Transverse colon (tissue), 4 donors: Measurements from ENCODE around the gene CCDC51. TPM values are rescaled to one million over a fixed set of nuclear protein-coding genes. Genes with fewer than 3 reads are reported as not detected.

Source experiments
- DNase-seq: peaks from one replicate; pipeline ENCODE4 v3.0.0-alpha.2; 2019
- H3K27ac ChIP-seq, 4 donors: fragments of 200-600 bp; sonication (generic); 2 replicates each; pipeline ENCODE4 v1.5.1; 2016 to 2018; ENCODE audit warnings: inconsistent platforms in 4 of 4
- H3K27me3 ChIP-seq: fragments of 200-600 bp; sonication (generic); 2 replicates; pipeline ENCODE4 v1.5.1; 2017; ENCODE audit warnings: inconsistent platforms
- H3K36me3 ChIP-seq, 4 donors: fragments of 200-600 bp; sonication (generic); 2 replicates each; pipeline ENCODE4 v1.5.1; 2017 to 2019; ENCODE audit warnings: inconsistent platforms in 4 of 4
- H3K4me1 ChIP-seq, 4 donors: fragments of 200-600 bp; sonication (generic); 2 replicates each; pipeline ENCODE4 v1.5.1; 2017 to 2020; ENCODE audit warnings: inconsistent platforms in 4 of 4
- H3K4me3 ChIP-seq, 4 donors: fragments of 200-600 bp; sonication (generic); 1 replicate in 1 of 4; 2 replicates in 3 of 4; pipeline versions ENCODE4 v1.5.1 to v1.6.1; 2017 to 2019; ENCODE audit warnings: inconsistent platforms in 4 of 4
- H3K9me3 ChIP-seq, 2 donors: fragments of 200-600 bp; sonication (generic); 2 replicates each; pipeline ENCODE4 v1.5.1; 2017 to 2019; ENCODE audit warnings: inconsistent platforms in 2 of 2
- CTCF ChIP-seq, 5 experiments: fragments of 200-600 bp in 3 of 5; fragments of 450-650 bp in 2 of 5; sonication (generic) in 3 of 5; IDR thresholded peaks; 1 replicate in 2 of 5; 2 replicates in 3 of 5; pipeline ENCODE4 v1.5.1; 2016 to 2017; ENCODE audit warnings: antibody characterized with exemption in 5 of 5, inconsistent platforms in 3 of 5, mild to moderate bottlenecking in 2 of 5, moderate library complexity in 1 of 5
- EP300 ChIP-seq: sonication (generic); formaldehyde crosslinking; IDR thresholded peaks from one replicate; pipeline ENCODE4 v1.6.1; 2017; ENCODE audit warnings: antibody characterized with exemption, low read depth
- POLR2A ChIP-seq: fragments of 450-650 bp; IDR thresholded peaks from one replicate; pipeline ENCODE4 v1.6.1; 2016; ENCODE audit warnings: antibody characterized with exemption, mild to moderate bottlenecking, moderate library complexity
- POLR2AphosphoS5 ChIP-seq, 3 donors: sonication (generic); formaldehyde crosslinking; IDR thresholded peaks; one replicate each; pipeline ENCODE4 v1.6.1; 2016; ENCODE audit warnings: antibody characterized with exemption in 3 of 3
- WGBS, 2 donors: methylation state at CpG; one replicate each; pipeline ENCODE4 v1.1.5; 2018; ENCODE audit warnings: low coverage in 1 of 2; 5-methylcytosine and 5-hydroxymethylcytosine counted together
- in situ Hi-C, 4 donors: fragments of 200-750 bp; cut with MboI; loops; one replicate each; pipeline versions ENCODE4 v1.15.0 to v1.15.1; 2017; ENCODE audit warnings: low sequenced_read_pairs in 3 of 4, low pct_ligation_motif_present in 1 of 4, low pct_unique_long_range_greater_than_20kb in 1 of 4
- intact Hi-C: fragments of 100-400 bp; cut with DNase I; formaldehyde crosslinking; loops from one replicate; pipeline ENCODE4 v1.15.1; 2023; ENCODE audit warnings: low total_unique reads
- total RNA-seq, 4 donors: library from RNA; depleted of rRNA; stranded (reverse); fragments of >200 nt; gene quantifications; one replicate each; pipeline ENCODE4 v1.1.0, GENCODE V29; 2016

Gene CCDC51
- total RNA-seq, 4 donors from 2014 or later = 2.8 to 14.1 (median 8.2) TPM

GRCh38 chr3:48410205-48411040 is 29.5 kb downstream of the CCDC51 start:
- Histone ChIP-seq H3K4me3 (no peak overlapping the region), H3K27ac (no peak overlapping the region), H3K4me1 (peaks cover 0 to 4% (median 0%) of the 10 kb centered on the region in 4 donors), H3K36me3 (peaks cover 0 to 41% (median 4%) of the 10 kb centered on the region in 4 donors), H3K9me3 (no peaks in the 10 kb centered on the region), H3K27me3 (no peaks in the 10 kb centered on the region)
- TF ChIP-seq EP300 (no peak), CTCF (IDR thresholded peaks at IDR 0.05) (no peak)
- DNase-seq = no peak
- intact Hi-C loops = no loop called here
- WGBS, 2 donors = 91% methylated on average over 16 of the region's 16 CpGs; no CpG with 5 or more reads in 1 of the 2 donors
- in situ Hi-C loops = no loop called here

- Histone ChIP-seq H3K4me1 (peaks cover 0 to 2% (median 0%) of the 10 kb centered on the region in 4 donors), H3K27me3 (no peaks in the 10 kb centered on the region), H3K36me3 (peaks cover 0 to 34% (median 4%) of the 10 kb centered on the region in 4 donors), H3K27ac (no peak overlapping the region), H3K9me3 (no peaks in the 10 kb centered on the region), H3K4me3 (no peak overlapping the region)
- DNase-seq = no peak
- in situ Hi-C loops (loop anchor here in 1 of 4 donors (10.0 kb wide), 1 partner anchor 135 kb away; no protein-coding TSS in a partner anchor), intact Hi-C loops (no loop called here)
- WGBS, 2 donors = 89 to 90% methylated on average over 4 to 26 of the region's 31 CpGs
- TF ChIP-seq CTCF (IDR thresholded peaks at IDR 0.05) = no peak
- no peak for TF ChIP-seq EP300
- no peak for TF ChIP-seq POLR2A
- no peak for TF ChIP-seq POLR2AphosphoS5 (IDR thresholded peaks at IDR 0.05)
Observed at GRCh38 chr3:48409291-48410201, 30.4 kb downstream of the CCDC51 start.

- no peak overlapping the region for H3K27ac ChIP-seq
Observed at GRCh38 chr3:48408823-48409281, 31.1 kb downstream of the CCDC51 start.

More at GRCh38 chr3:48408823-48409281, 31.1 kb downstream of the CCDC51 start:
- TF ChIP-seq POLR2A (no peak), CTCF (IDR thresholded peaks at IDR 0.05) (no peak), EP300 (no peak), POLR2AphosphoS5 (IDR thresholded peaks at IDR 0.05) (no peak)
- Histone ChIP-seq H3K9me3 (no peaks in the 10 kb centered on the region), H3K36me3 (peaks cover 0 to 33% (median 6%) of the 10 kb centered on the region in 4 donors), H3K4me3 (no peak overlapping the region), H3K4me1 (no peaks in the 10 kb centered on the region), H3K27me3 (no peaks in the 10 kb centered on the region)
- 60 to 76% methylated on average over 2 to 4 of the region's 4 CpGs for WGBS, 2 donors
- in situ Hi-C loops (loop anchor here in 1 of 4 donors (10.0 kb wide), 1 partner anchor 134 kb away; no protein-coding TSS in a partner anchor), intact Hi-C loops (no loop called here)
- no peak for DNase-seq
